Upper lobe of right lung (tissue), 1 donor: ENCODE results near the gene LPP. TPM values are rescaled to one million over a fixed set of nuclear protein-coding genes. Genes with fewer than 3 reads are reported as not detected.

ENCODE experiments used
- ATAC-seq: fragments of 200-7000 bp; cut with Tn5 transposase; one replicate; pipeline ENCODE4 v1.9.1; 2020; ENCODE audit warnings: mild to moderate bottlenecking, moderate library complexity
- DNase-seq: peaks from one replicate; pipeline ENCODE4 v3.0.0-alpha.2; 2020
- H3K27ac ChIP-seq: fragments of 200-600 bp; one replicate; pipeline ENCODE4 v1.8.0; 2022
- H3K27me3 ChIP-seq: fragments of 200-600 bp; one replicate; pipeline ENCODE4 v1.8.0; 2022; ENCODE audit warnings: mild to moderate bottlenecking
- H3K36me3 ChIP-seq: fragments of 200-600 bp; one replicate; pipeline ENCODE4 v1.8.0; 2022
- H3K4me1 ChIP-seq: fragments of 200-600 bp; one replicate; pipeline ENCODE4 v1.8.0; 2022
- H3K4me3 ChIP-seq: fragments of 200-600 bp; one replicate; pipeline ENCODE4 v1.8.0; 2022; ENCODE audit warnings: mild to moderate bottlenecking
- H3K9me3 ChIP-seq: fragments of 200-600 bp; one replicate; pipeline ENCODE4 v1.8.0; 2022
- intact Hi-C: fragments of 100-400 bp; cut with DNase I; formaldehyde crosslinking; loops from one replicate; pipeline ENCODE4 v1.11.0; 2022
- total RNA-seq: library from RNA; stranded (reverse); fragmentation: NEBNext Ultra II Directional; extraction: Animal tissue kit (Norgen Biotek cat#: 25700); gene quantifications from one replicate; pipeline ENCODE4 v1.2.1, GENCODE V29; 2021
- TF ChIP-seq, protein P1 (sequence below): fragments of 200-600 bp; IDR thresholded peaks from one replicate; pipeline ENCODE4 v1.8.0; 2022; ENCODE audit warnings: antibody characterized with exemption
- donor health status: DM: no; HTN: yes; CAD: no; lungs with severe emphysema.

Gene LPP
- total RNA-seq, 1 donor from 2014 or later = 191 TPM

DNA sequence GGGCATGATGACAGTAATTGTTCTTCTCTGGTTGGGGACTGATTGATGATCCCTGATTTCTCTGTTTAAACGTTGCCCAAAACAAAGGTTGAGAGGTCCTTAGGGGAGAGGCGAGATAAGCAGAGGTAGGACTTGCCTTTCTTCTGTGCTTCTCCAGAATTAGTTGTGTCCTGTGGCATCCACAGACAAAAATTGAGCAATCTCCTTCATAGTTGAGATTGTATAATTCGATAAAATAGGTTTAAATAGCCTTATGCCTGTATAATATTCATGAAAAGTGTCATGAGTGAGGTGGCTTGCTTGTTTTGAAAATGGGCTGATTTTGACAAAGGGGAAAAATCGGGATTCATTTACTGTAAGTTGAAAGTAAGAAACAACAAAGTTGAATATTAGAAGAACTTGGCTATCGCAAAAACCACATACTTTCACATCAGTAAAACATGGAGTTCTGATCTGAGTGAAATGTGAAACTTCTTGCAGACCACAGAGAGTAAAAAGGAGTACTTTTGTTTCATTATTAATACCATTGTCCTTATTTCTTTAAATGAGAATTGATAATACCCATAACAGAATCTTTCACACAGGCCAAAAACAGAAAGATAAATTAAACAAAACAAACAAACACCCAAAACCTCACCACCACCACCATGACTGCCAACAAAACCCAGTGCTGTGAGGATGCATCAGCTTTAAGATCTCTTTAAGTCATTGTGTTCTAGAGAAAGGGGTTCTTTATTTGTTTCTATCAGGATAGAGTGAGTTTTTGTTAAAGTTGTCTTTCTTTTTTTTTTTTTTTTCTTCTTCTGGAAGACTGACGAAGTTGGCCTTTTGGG lies 155.7 kb downstream of the LPP start:
- H3K27ac ChIP-seq = no peak overlapping the region

DNA sequence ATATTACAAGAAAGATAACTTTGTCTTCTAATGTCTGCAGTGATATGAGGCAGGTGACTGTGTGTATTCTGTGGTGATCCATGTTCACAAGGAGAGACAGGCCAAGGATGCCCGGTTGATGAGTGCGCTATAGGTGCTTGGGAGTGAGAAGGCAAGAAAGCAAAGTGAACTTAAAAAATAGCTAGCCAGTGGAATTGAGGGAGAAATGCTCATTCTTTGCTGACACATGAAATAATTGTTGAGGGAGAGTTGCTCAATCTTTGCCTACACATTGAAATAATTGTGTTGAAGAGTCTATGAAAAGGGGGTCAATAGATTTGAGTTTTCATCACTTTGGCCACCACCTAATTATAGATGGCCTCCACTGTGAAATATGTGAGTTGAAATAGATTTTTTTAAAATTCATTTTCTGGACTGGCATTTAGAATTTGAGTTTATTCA lies 156.3 kb downstream of the LPP start:
- ATAC-seq (no peak), DNase-seq (no peak)
- no peaks in the 10 kb centered on the region for H3K36me3 ChIP-seq
- H3K9me3 ChIP-seq = no peaks in the 10 kb centered on the region
- H3K27me3 ChIP-seq = no peaks in the 10 kb centered on the region
- intact Hi-C loops = no loop called here
- TF ChIP-seq, protein P1, sequence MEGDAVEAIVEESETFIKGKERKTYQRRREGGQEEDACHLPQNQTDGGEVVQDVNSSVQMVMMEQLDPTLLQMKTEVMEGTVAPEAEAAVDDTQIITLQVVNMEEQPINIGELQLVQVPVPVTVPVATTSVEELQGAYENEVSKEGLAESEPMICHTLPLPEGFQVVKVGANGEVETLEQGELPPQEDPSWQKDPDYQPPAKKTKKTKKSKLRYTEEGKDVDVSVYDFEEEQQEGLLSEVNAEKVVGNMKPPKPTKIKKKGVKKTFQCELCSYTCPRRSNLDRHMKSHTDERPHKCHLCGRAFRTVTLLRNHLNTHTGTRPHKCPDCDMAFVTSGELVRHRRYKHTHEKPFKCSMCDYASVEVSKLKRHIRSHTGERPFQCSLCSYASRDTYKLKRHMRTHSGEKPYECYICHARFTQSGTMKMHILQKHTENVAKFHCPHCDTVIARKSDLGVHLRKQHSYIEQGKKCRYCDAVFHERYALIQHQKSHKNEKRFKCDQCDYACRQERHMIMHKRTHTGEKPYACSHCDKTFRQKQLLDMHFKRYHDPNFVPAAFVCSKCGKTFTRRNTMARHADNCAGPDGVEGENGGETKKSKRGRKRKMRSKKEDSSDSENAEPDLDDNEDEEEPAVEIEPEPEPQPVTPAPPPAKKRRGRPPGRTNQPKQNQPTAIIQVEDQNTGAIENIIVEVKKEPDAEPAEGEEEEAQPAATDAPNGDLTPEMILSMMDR = no peak
- no peak overlapping the region for H3K4me3 ChIP-seq
- no peaks in the 10 kb centered on the region for H3K4me1 ChIP-seq
- H3K27ac ChIP-seq = no peak overlapping the region

More for the DNA sequence above, 155.7 kb downstream of the LPP start:
- Histone ChIP-seq H3K36me3 (no peaks in the 10 kb centered on the region), H3K27me3 (no peaks in the 10 kb centered on the region), H3K9me3 (no peaks in the 10 kb centered on the region), H3K4me3 (no peak overlapping the region), H3K4me1 (no peaks in the 10 kb centered on the region)
- DNase-seq (no peak), ATAC-seq (no peak)
- intact Hi-C loops = no loop called here
- TF ChIP-seq, protein P1 = no peak

DNA sequence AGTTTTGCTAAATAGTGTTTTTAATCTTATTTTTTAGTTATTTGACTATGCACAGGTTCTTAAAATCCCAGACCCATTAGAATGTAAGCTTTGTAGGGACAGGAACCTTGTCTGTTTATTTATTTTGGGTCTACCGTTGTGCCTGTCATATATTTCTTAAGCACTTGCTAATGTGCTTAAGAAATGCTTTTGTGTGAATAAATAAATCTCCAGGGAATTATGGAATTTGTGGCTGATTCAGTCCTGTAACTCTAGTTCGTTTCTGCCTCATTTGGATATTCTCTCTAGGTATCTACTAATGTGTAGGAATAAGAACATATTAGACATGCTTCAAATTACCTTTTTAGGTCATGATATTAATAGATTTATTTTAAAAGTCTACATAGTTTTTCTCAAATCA lies 161.6 kb downstream of the LPP start:
- H3K4me3 ChIP-seq = no peak overlapping the region
- H3K27ac ChIP-seq = no peak overlapping the region
- no peaks in the 10 kb centered on the region for H3K4me1 ChIP-seq
- no peaks in the 10 kb centered on the region for H3K36me3 ChIP-seq
- no peak for ATAC-seq
- TF ChIP-seq, protein P1 = no peak
- no peaks in the 10 kb centered on the region for H3K9me3 ChIP-seq
- DNase-seq = no peak
- no peaks in the 10 kb centered on the region for H3K27me3 ChIP-seq
- intact Hi-C loops = no loop called here

DNA sequence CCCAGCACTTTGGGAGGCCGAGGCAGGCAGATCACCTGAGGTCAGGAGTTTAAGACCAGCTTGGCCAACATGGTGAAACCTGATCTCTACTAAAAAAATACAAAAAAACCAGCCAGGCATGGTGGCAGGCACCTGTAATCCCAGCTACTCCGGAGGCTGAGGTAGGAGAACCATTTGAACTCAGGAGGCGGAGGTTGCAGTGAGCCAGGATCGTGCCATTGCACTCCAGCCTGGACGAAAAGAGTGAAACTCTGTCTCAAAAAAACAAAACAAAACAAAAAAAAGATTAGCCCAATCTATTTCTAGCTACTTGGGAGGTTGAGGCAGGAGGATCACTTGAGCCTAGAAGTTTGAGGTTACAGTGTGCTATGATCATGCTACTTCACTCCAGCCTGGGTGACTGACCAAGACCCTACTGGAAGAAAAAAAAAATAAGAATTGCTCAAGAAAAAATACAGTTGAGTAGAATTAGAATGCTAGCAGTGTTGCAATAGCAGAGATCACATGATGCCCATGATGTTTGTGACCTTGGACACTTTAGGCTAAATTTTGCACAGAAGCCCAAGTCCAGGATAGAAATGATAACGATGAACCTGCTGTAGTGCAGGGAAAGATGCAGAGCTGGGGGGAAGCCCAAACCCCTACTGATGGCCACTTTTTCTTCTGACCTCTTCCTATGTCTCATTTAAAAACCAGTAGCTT lies 162.2 kb downstream of the LPP start:
- Histone ChIP-seq H3K27ac (no peak overlapping the region), H3K36me3 (no peaks in the 10 kb centered on the region), H3K9me3 (no peaks in the 10 kb centered on the region), H3K4me1 (no peaks in the 10 kb centered on the region), H3K27me3 (no peaks in the 10 kb centered on the region), H3K4me3 (no peak overlapping the region)
- ATAC-seq = no peak
- DNase-seq = no peak
- TF ChIP-seq, protein P1 = no peak
- intact Hi-C loops = no loop called here

DNA sequence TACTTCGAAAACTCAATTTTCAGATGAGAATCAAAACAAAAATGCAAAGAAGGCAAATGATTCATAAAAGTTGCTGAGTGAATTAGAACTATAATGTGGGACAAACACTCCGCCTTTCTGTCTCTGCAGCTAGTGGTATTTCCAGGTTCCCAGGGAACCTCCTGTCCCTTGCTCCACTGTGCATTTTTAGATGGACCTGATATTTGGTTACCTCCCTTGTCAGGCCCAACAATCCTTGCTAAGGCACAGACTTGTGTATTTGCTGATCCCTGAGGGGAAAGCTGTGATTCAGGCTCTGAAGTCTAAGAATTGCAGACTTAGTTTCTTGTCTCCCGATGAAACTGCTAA lies 162.7 kb downstream of the LPP start:
- intact Hi-C loops = no loop called here
- no peaks in the 10 kb centered on the region for H3K27me3 ChIP-seq
- H3K36me3 ChIP-seq = no peaks in the 10 kb centered on the region
- TF ChIP-seq, protein P1 = no peak
- H3K27ac ChIP-seq = no peak overlapping the region
- no peaks in the 10 kb centered on the region for H3K9me3 ChIP-seq
- ATAC-seq (no peak), DNase-seq (no peak)
- H3K4me3 ChIP-seq = no peak overlapping the region
- H3K4me1 ChIP-seq = no peaks in the 10 kb centered on the region
